Mesodermal cell (in vitro differentiated cells): ENCODE data around the gene CBX4.

ENCODE experiments used
- H3K27ac ChIP-seq: 2 replicates; pipeline ENCODE4 v1.7.0; 2013; ENCODE audit warnings: mild to moderate bottlenecking, low read depth, low read length, moderate library complexity; ENCODE audit not compliant: severe bottlenecking
- H3K36me3 ChIP-seq: 2 replicates; pipeline ENCODE4 v1.7.1; 2013; ENCODE audit warnings: mild to moderate bottlenecking, low read length, moderate library complexity; ENCODE audit not compliant: control insufficient read depth, insufficient read depth
- H3K4me1 ChIP-seq: one replicate; pipeline ENCODE4 v1.7.1; 2013; ENCODE audit warnings: mild to moderate bottlenecking, low read length; ENCODE audit not compliant: insufficient read depth, control insufficient read depth, poor library complexity, severe bottlenecking
- H3K4me3 ChIP-seq: 2 replicates; pipeline ENCODE4 v1.7.0; 2013; ENCODE audit warnings: low read length, control low read depth, mild to moderate bottlenecking; ENCODE audit not compliant: insufficient read depth, poor library complexity, severe bottlenecking; ENCODE audit errors: extremely low read depth
- H3K9me3 ChIP-seq: 2 replicates; pipeline ENCODE4 v1.7.1; 2013; ENCODE audit warnings: mild to moderate bottlenecking, low read length, moderate library complexity; ENCODE audit not compliant: control insufficient read depth
- WGBS, 2 experiments: methylation state at CpG; one replicate each; pipeline ENCODE4 v1.1.5; 2013; ENCODE audit warnings: missing lambda C conversion rate in 2 of 2; ENCODE audit not compliant: insufficient coverage in 2 of 2; 5-methylcytosine and 5-hydroxymethylcytosine counted together

Gene CBX4

GRCh38 chr17:79833744-79834564 is 5.3 kb downstream of the CBX4 start:
- H3K9me3 ChIP-seq: no peaks in the 10 kb centered on the region
- no peak overlapping the region for H3K27ac ChIP-seq
- WGBS, 2 experiments: 6 to 12% methylated on average over 40 to 64 of the region's 83 CpGs
- no peak overlapping the region for H3K4me3 ChIP-seq
- H3K4me1 ChIP-seq: peaks cover 43% of the 10 kb centered on the region
- no peaks in the 10 kb centered on the region for H3K36me3 ChIP-seq

- H3K4me1 ChIP-seq: peaks cover 45% of the 10 kb centered on the region
- no peak overlapping the region for H3K27ac ChIP-seq
- no CpG with 5 or more reads among the region's 7 CpGs for WGBS, 2 experiments
- H3K4me3 ChIP-seq: peak overlapping the region; percentile 22
- H3K9me3 ChIP-seq: no peaks in the 10 kb centered on the region
- no peaks in the 10 kb centered on the region for H3K36me3 ChIP-seq
Observed at GRCh38 chr17:79833110-79833450, 6.2 kb downstream of the CBX4 start.

- no peak overlapping the region for H3K27ac ChIP-seq
- no peaks in the 10 kb centered on the region for H3K9me3 ChIP-seq
- peak overlapping the region; percentile 22 for H3K4me3 ChIP-seq
- H3K36me3 ChIP-seq: no peaks in the 10 kb centered on the region
- H3K4me1 ChIP-seq: peaks cover 39% of the 10 kb centered on the region
- 1% methylated on average over 32 to 42 of the region's 72 CpGs for WGBS, 2 experiments
Observed at GRCh38 chr17:79832218-79833109, 6.8 kb downstream of the CBX4 start.

GRCh38 chr17:79831265-79832217 is 7.7 kb downstream of the CBX4 start:
- Histone ChIP-seq H3K9me3 (no peaks in the 10 kb centered on the region), H3K4me1 (peaks cover 32% of the 10 kb centered on the region), H3K27ac (no peak overlapping the region), H3K36me3 (no peaks in the 10 kb centered on the region), H3K4me3 (peak overlapping the region; percentile 22)
- 16 to 25% methylated on average over 13 to 22 of the region's 33 CpGs for WGBS, 2 experiments

GRCh38 chr17:79830763-79831264 is 8.4 kb downstream of the CBX4 start:
- Histone ChIP-seq H3K4me3 (no peak overlapping the region), H3K9me3 (no peaks in the 10 kb centered on the region), H3K4me1 (peaks cover 28% of the 10 kb centered on the region), H3K36me3 (no peaks in the 10 kb centered on the region), H3K27ac (no peak overlapping the region)
- 83 to 84% methylated on average over 4 to 6 of the region's 8 CpGs for WGBS, 2 experiments

- H3K27ac ChIP-seq: no peak overlapping the region
- H3K4me1 ChIP-seq: peaks cover 25% of the 10 kb centered on the region
- H3K9me3 ChIP-seq: no peaks in the 10 kb centered on the region
- WGBS, 2 experiments: 48 to 50% methylated on average over 5 to 7 of the region's 8 CpGs
- no peak overlapping the region for H3K4me3 ChIP-seq
- H3K36me3 ChIP-seq: no peaks in the 10 kb centered on the region
Observed at GRCh38 chr17:79830303-79830702, 8.9 kb downstream of the CBX4 start.

GRCh38 chr17:79829457-79829856 is 9.8 kb downstream of the CBX4 start:
- H3K9me3 ChIP-seq: no peaks in the 10 kb centered on the region
- H3K27ac ChIP-seq: no peak overlapping the region
- no peaks in the 10 kb centered on the region for H3K36me3 ChIP-seq
- 63 to 90% methylated on average over 1 of the region's 2 CpGs for WGBS, 2 experiments
- no peak overlapping the region for H3K4me3 ChIP-seq
- peaks cover 25% of the 10 kb centered on the region for H3K4me1 ChIP-seq

- Histone ChIP-seq H3K4me1 (peaks cover 25% of the 10 kb centered on the region), H3K36me3 (no peaks in the 10 kb centered on the region), H3K27ac (no peak overlapping the region), H3K4me3 (no peak overlapping the region), H3K9me3 (no peaks in the 10 kb centered on the region)
- 90 to 100% methylated on average over 2 of the region's 2 CpGs for WGBS, 2 experiments
Observed at GRCh38 chr17:79829004-79829403, 10.2 kb downstream of the CBX4 start.

GRCh38 chr17:79826841-79827578 is 12.2 kb downstream of the CBX4 start:
- H3K36me3 ChIP-seq: no peaks in the 10 kb centered on the region
- no peak overlapping the region for H3K4me3 ChIP-seq
- H3K27ac ChIP-seq: no peak overlapping the region
- peaks cover 24% of the 10 kb centered on the region for H3K4me1 ChIP-seq
- 81 to 86% methylated on average over 22 to 26 of the region's 26 CpGs for WGBS, 2 experiments
- H3K9me3 ChIP-seq: no peaks in the 10 kb centered on the region
